SK-N-SH (cell line): ENCODE results near the gene SLC2A2.

Experiments used
- POLR2AphosphoS5 ChIP-seq: IDR thresholded peaks from 2 replicates; pipeline ENCODE4 v1.6.1; 2012; ENCODE audit warnings: low read depth, low read length
- TF ChIP-seq, protein P1 (sequence below): fragments of 200-600 bp; sonication (generic); IDR thresholded peaks from 2 replicates; pipeline ENCODE4 v1.6.1; 2017; ENCODE audit warnings: antibody characterized with exemption, mild to moderate bottlenecking, moderate library complexity

DNA sequence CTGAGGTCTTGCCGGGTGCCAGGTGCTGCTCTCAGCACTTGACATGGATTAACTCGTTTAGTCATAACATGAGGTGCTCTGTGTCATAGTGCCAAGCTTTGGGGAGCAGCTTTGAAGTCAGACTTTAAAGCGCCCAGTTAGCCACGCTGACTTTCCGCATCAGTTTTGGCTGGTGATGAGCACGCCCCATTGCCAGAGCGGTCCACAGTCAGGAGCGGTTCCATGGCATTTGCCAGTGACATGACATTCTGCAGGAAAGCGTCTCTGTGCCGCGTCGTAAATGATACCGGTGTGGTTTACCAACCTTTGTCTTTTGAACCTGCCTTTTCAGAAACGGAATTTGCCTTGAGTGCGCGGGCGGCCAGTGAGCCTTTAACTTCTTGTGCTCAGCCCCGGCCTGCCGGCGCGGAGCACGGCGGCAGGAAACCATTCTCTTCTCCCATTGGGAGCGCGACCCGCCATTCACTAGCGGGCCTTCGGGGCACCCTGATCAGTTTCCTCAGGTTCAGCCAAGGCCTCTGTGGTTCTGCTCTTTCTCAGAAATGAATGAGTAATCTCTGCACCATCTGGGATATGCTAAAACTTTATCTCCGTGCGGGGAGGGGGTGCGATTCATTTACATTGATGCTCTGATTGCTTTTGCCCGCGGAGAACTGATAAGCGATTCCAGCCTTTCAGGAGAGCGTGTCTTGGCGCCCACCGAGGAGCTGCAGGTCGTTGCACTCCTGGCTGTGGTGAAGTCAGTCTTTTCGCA, 1.7 kb upstream of the SLC2A2 start:
- TF ChIP-seq, protein P1, sequence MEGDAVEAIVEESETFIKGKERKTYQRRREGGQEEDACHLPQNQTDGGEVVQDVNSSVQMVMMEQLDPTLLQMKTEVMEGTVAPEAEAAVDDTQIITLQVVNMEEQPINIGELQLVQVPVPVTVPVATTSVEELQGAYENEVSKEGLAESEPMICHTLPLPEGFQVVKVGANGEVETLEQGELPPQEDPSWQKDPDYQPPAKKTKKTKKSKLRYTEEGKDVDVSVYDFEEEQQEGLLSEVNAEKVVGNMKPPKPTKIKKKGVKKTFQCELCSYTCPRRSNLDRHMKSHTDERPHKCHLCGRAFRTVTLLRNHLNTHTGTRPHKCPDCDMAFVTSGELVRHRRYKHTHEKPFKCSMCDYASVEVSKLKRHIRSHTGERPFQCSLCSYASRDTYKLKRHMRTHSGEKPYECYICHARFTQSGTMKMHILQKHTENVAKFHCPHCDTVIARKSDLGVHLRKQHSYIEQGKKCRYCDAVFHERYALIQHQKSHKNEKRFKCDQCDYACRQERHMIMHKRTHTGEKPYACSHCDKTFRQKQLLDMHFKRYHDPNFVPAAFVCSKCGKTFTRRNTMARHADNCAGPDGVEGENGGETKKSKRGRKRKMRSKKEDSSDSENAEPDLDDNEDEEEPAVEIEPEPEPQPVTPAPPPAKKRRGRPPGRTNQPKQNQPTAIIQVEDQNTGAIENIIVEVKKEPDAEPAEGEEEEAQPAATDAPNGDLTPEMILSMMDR, result no peak
- peak; percentile 80 for TF ChIP-seq POLR2AphosphoS5
